Ovary (tissue), 9 donors: ENCODE data around the gene MYOCOS. TPM values are rescaled to one million over a fixed set of nuclear protein-coding genes. Genes with fewer than 3 reads are reported as not detected.
"Not testable (repeated sequence)": the region's sequence is repeated elsewhere in the genome, so short reads cannot be mapped to it uniquely, and the experiment has no call there.

Experiments used
- DNase-seq, 5 donors: peaks; one replicate each; pipeline ENCODE4 v3.0.0-alpha.2; 2019 to 2020
- H3K27ac ChIP-seq, 2 donors: fragments of 200-600 bp; one replicate each; pipeline versions ENCODE4 v1.5.1 to v1.8.0; 2019 to 2022
- H3K27me3 ChIP-seq: fragments of 200-600 bp; one replicate; pipeline ENCODE4 v1.8.0; 2022
- H3K36me3 ChIP-seq: fragments of 200-600 bp; sonication (generic); one replicate; pipeline ENCODE4 v1.5.1; 2019
- H3K4me1 ChIP-seq: one replicate; pipeline ENCODE4 v1.8.1; 2013; ENCODE audit warnings: mild to moderate bottlenecking, moderate library complexity; ENCODE audit not compliant: insufficient read depth
- H3K4me3 ChIP-seq: fragments of 200-600 bp; sonication (generic); one replicate; pipeline ENCODE4 v1.5.1; 2017
- H3K9me3 ChIP-seq, 2 donors: fragments of 200-600 bp in 1 of 2; sonication (generic) in 1 of 2; one replicate each; pipeline versions ENCODE4 v1.5.1 to v1.8.1; 2013 to 2019; ENCODE audit warnings: mild to moderate bottlenecking in 1 of 2, moderate library complexity in 1 of 2
- EP300 ChIP-seq: sonication (generic); formaldehyde crosslinking; IDR thresholded peaks from one replicate; pipeline ENCODE4 v1.6.1; 2017; ENCODE audit warnings: antibody characterized with exemption
- POLR2A ChIP-seq: fragments of 450-650 bp; IDR thresholded peaks from one replicate; pipeline ENCODE4 v1.6.1; 2017; ENCODE audit warnings: antibody characterized with exemption, mild to moderate bottlenecking, moderate library complexity
- WGBS, 3 donors: extraction: QIAGEN DNeasy Blood & Tissue Kit in 1 of 3; methylation state at CpG; one replicate each; pipeline versions ENCODE4 v1.1.5 to v1.1.7; 2013 to 2017; 5-methylcytosine and 5-hydroxymethylcytosine counted together
- intact Hi-C, 4 donors: fragments of 100-400 bp; cut with DNase I; formaldehyde crosslinking; loops; one replicate each; pipeline versions ENCODE4 v1.11.0 to v1.15.1; 2022 to 2023
- polyA plus RNA-seq, 2 donors: library from polyadenylated mRNA; stranded (reverse); fragments of 200-250 nt in 1 of 2; fragments of 350-450 nt in 1 of 2; fragmentation: Illumina TruSeq in 1 of 2; extraction: RNeasy Lipid Tissue Mini Kit (QIAGEN cat#74804) in 1 of 2; gene quantifications; one replicate each; pipeline ENCODE4 v1.2.3, GENCODE V29; 2013 to 2014
- total RNA-seq, 7 donors: library from RNA; depleted of rRNA in 2 of 7; stranded (reverse); fragments of >200 nt in 2 of 7; fragmentation: NEBNext Ultra II Directional in 3 of 7; extraction: Animal tissue kit (Norgen Biotek cat#: 25700) in 3 of 7; gene quantifications; one replicate each; pipeline versions ENCODE4 v1.1.0 to v1.2.4, GENCODE V29; 2016 to 2023
- TF ChIP-seq, protein P1 (sequence below), 3 donors: fragments of 450-650 bp in 2 of 3; fragments of 200-600 bp in 1 of 3; IDR thresholded peaks; one replicate each; pipeline versions ENCODE4 v1.5.1 to v1.8.0; 2016 to 2022; ENCODE audit warnings: antibody characterized with exemption in 3 of 3, mild to moderate bottlenecking in 1 of 3
- donor health status: DM: no; HTN: no; CAD: no; lungs with moderate emphysema.
- donor health status: DM: no; HTN: no; CAD: no.
- donor health status: Bipolar disorder and iron deficiency.
- donor health status: DM: yes; HTN: yes; CAD: no.
- donor health status: DM: no; HTN: no; CAD: no.
- donor health status: DM: yes; HTN: yes; CAD: no.

The MYOCOS gene
- total and polyA plus RNA-seq, 9 donors: 0.08 to 0.57 TPM; not detected in 7

DNA sequence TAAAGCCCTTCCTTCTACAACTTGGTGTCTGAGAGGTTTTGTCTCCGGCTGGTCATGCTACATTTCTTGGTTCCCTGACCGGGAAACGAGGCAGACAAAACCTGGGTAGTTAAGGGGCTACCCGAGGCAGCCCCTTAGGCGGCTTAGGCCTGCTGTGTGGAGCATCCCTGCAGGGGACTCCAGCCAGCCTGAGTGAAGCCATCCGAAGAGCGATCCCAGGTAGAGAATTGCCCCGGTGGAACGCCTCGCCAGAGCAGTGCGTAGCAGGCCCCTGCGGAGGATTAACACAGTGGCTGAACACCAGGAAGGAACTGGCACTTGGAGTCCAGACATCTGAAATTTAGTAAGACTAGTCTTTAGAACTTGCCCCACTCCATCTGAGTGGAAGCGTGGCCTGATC, 21.2 kb upstream of the MYOCOS start:
- H3K27me3 ChIP-seq: no peaks in the 10 kb centered on the region
- no peak for DNase-seq
- no peaks in the 10 kb centered on the region for H3K9me3 ChIP-seq
- no peaks in the 10 kb centered on the region for H3K4me1 ChIP-seq
- no peaks in the 10 kb centered on the region for H3K36me3 ChIP-seq
- 92 to 94% (median 94%) methylated on average over 13 of the region's 13 CpGs for WGBS, 3 donors
- intact Hi-C loops: no loop called here
- no peak overlapping the region for H3K27ac ChIP-seq
- TF ChIP-seq, protein P1, sequence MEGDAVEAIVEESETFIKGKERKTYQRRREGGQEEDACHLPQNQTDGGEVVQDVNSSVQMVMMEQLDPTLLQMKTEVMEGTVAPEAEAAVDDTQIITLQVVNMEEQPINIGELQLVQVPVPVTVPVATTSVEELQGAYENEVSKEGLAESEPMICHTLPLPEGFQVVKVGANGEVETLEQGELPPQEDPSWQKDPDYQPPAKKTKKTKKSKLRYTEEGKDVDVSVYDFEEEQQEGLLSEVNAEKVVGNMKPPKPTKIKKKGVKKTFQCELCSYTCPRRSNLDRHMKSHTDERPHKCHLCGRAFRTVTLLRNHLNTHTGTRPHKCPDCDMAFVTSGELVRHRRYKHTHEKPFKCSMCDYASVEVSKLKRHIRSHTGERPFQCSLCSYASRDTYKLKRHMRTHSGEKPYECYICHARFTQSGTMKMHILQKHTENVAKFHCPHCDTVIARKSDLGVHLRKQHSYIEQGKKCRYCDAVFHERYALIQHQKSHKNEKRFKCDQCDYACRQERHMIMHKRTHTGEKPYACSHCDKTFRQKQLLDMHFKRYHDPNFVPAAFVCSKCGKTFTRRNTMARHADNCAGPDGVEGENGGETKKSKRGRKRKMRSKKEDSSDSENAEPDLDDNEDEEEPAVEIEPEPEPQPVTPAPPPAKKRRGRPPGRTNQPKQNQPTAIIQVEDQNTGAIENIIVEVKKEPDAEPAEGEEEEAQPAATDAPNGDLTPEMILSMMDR (IDR thresholded peaks at IDR 0.05): no peak
- no peak for TF ChIP-seq EP300
- TF ChIP-seq POLR2A: no peak
- no peak overlapping the region for H3K4me3 ChIP-seq

- H3K4me3 ChIP-seq, H3K9me3 ChIP-seq, DNase-seq, H3K27ac ChIP-seq, H3K27me3 ChIP-seq, H3K36me3 ChIP-seq, H3K4me1 ChIP-seq, intact Hi-C loops: not testable (repeated sequence)
- WGBS, 3 donors: 62 to 74% (median 67%) methylated on average over 6 of the region's 6 CpGs
Measured at GRCh38 chr1:171603042-171603441, 19.0 kb upstream of the MYOCOS start.

DNA sequence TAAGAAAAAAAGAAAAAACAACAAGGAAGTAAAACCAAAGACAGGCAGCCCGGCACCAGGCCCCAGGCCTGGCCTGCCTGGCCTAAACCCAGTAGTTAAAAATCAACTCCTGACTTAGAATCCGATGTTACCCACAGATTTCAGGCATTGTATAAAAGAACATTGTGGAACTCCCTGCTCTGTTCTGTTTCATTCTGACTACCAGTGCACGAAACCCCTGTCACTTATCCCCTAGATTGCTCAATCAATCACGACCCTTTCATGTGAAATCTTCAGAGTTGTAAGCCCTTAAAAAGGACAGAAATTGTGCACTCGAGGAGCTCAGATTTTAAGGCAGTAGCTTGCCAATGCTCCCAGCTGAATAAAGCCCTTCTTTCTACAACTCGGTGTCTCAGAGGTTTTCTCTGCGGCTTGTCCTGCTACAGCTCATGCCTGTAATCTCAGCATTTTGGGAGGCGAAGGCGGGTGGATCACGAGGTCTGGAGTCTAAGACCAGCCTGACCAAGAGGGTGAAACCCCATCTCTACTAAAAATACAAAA, 15.6 kb upstream of the MYOCOS start:
- no peaks in the 10 kb centered on the region for H3K27me3 ChIP-seq
- intact Hi-C loops: no loop called here
- TF ChIP-seq, protein P1 (IDR thresholded peaks at IDR 0.05): no peak
- TF ChIP-seq EP300: no peak
- TF ChIP-seq POLR2A: no peak
- no peak for DNase-seq
- H3K36me3 ChIP-seq: no peaks in the 10 kb centered on the region
- no peaks in the 10 kb centered on the region for H3K9me3 ChIP-seq
- WGBS, 3 donors: 86 to 88% (median 86%) methylated on average over 10 of the region's 10 CpGs
- no peak overlapping the region for H3K27ac ChIP-seq
- no peaks in the 10 kb centered on the region for H3K4me1 ChIP-seq
- H3K4me3 ChIP-seq: no peak overlapping the region

- intact Hi-C loops: no loop called here
Measured at GRCh38 chr1:171610385-171610784, 11.7 kb upstream of the MYOCOS start.

GRCh38 chr1:171611306-171611705, 10.7 kb upstream of the MYOCOS start:
- Histone ChIP-seq H3K36me3 (no peaks in the 10 kb centered on the region), H3K4me3 (no peak overlapping the region), H3K9me3 (no peaks in the 10 kb centered on the region), H3K27me3 (no peaks in the 10 kb centered on the region), H3K27ac (no peak overlapping the region), H3K4me1 (no peaks in the 10 kb centered on the region)
- TF ChIP-seq POLR2A: no peak
- TF ChIP-seq, protein P1 (IDR thresholded peaks at IDR 0.05): no peak
- TF ChIP-seq EP300: no peak
- intact Hi-C loops: no loop called here
- 84 to 96% (median 87%) methylated on average over 2 of the region's 2 CpGs for WGBS, 3 donors
- no peak for DNase-seq

More at GRCh38 chr1:171610385-171610784, 11.7 kb upstream of the MYOCOS start:
- Histone ChIP-seq H3K27ac (no peak overlapping the region), H3K27me3 (no peaks in the 10 kb centered on the region), H3K9me3 (no peaks in the 10 kb centered on the region), H3K36me3 (no peaks in the 10 kb centered on the region), H3K4me3 (no peak overlapping the region), H3K4me1 (no peaks in the 10 kb centered on the region)
- DNase-seq: no peak
- no peak for TF ChIP-seq POLR2A
- TF ChIP-seq, protein P1 (IDR thresholded peaks at IDR 0.05): no peak
- no peak for TF ChIP-seq EP300
- 70 to 89% (median 83%) methylated on average over 2 of the region's 2 CpGs for WGBS, 3 donors
